ENCODE data around the gene CCR7.
A peak's percentile ranks its signal among the peaks of the same experiment; 100 is the strongest.
"Not testable (repeated sequence)": the region's sequence is repeated elsewhere in the genome, so short reads cannot be mapped to it uniquely, and the experiment has no call there.

CCR7 gene

GRCh38 chr17:40548491-40548981 lies 16.7 kb downstream of the CCR7 start:
- no peak for DNase-seq

- DNase-seq: no peak
Measured at GRCh38 chr17:40547785-40548478, 17.3 kb downstream of the CCR7 start.

GRCh38 chr17:40547079-40547784 lies 18.0 kb downstream of the CCR7 start:
- DNase-seq: no peak

- not testable (repeated sequence) for DNase-seq
Measured at GRCh38 chr17:40546497-40546896, 18.8 kb downstream of the CCR7 start.

GRCh38 chr17:40545660-40546059 lies 19.6 kb downstream of the CCR7 start:
- DNase-seq: no peak

GRCh38 chr17:40542558-40543411 lies 22.5 kb downstream of the CCR7 start:
- no peak for DNase-seq

- no peak for DNase-seq
Measured at GRCh38 chr17:40541873-40542557, 23.3 kb downstream of the CCR7 start.

- peak; percentile 53 for DNase-seq
Measured at GRCh38 chr17:40541060-40541872, 24.0 kb downstream of the CCR7 start.

- no peak for DNase-seq
Measured at GRCh38 chr17:40540448-40540847, 24.8 kb downstream of the CCR7 start.

GRCh38 chr17:40539711-40540411 lies 25.4 kb downstream of the CCR7 start:
- DNase-seq: no peak

- DNase-seq: no peak
Measured at GRCh38 chr17:40538936-40539705, 26.2 kb downstream of the CCR7 start.

GRCh38 chr17:40538019-40538935 lies 27.0 kb downstream of the CCR7 start:
- DNase-seq: no peak

GRCh38 chr17:40536295-40537171 lies 28.7 kb downstream of the CCR7 start:
- DNase-seq: no peak

GRCh38 chr17:40535924-40536294 lies 29.4 kb downstream of the CCR7 start:
- DNase-seq: no peak

GRCh38 chr17:40535438-40535837 lies 29.8 kb downstream of the CCR7 start:
- no peak for DNase-seq

GRCh38 chr17:40534371-40535189 lies 30.7 kb downstream of the CCR7 start:
- no peak for DNase-seq

- no peak for DNase-seq
Measured at GRCh38 chr17:40533896-40534295, 31.4 kb downstream of the CCR7 start.

All from activated T-cell treated with anti-CD3 and anti-CD28 coated beads for 4 hours (primary cell).